K562 (cell line): ENCODE results near the gene PRAMEF12. TPM values are rescaled to one million over a fixed set of nuclear protein-coding genes. Genes with fewer than 3 reads are reported as not detected.

ENCODE experiments used
- ATAC-seq: fragments of 200-7000 bp; cut with Tn5 transposase; 3 replicates; pipeline ENCODE4 v1.9.1; 2020; ENCODE audit warnings: moderate library complexity
- BruUV-seq: library from RNA; stranded (reverse); fragments of 400-500 nt; replicated peaks from 2 replicates; lab custom pipeline; 2021; lab: Mats Ljungman, UMichigan
- CTCF ChIA-PET: fragments of 300-600 bp; formaldehyde crosslinking; extraction: SDS; loops from one replicate; lab custom pipeline; 2021; ENCODE audit warnings: low intra/inter-chr PET ratio; lab: Yijun Ruan, JAX
- POLR2A ChIA-PET: fragments of 300-600, 350-650 bp; sonication (Branson Sonifier 250); formaldehyde crosslinking; extraction: SDS; loops from one replicate; lab custom pipeline; 2021; ENCODE audit warnings: antibody characterized with exemption, inconsistent platforms; lab: Yijun Ruan, JAX
- DNase-seq, 4 experiments: peaks; one replicate each; pipeline versions ENCODE4 v3.0.0 to v3.0.0-alpha.2; 2011 to 2018; ENCODE audit warnings: low spot score in 3 of 4, mixed read lengths in 3 of 4; ENCODE audit errors: extremely low read depth in 1 of 4
- FAIRE-seq: peaks from 2 replicates; lab custom pipeline; 2011; peaks lifted over from hg19 to GRCh38; lab: Jason Lieb, UNC
- H2AFZ ChIP-seq: 2 replicates; pipeline ENCODE4 v1.6.0; 2011; ENCODE audit warnings: low read depth, low read length, control low read depth, inconsistent platforms
- H3K27ac ChIP-seq: fragments of 200-600 bp; 3 replicates; pipeline ENCODE4 v1.8.0; 2011; ENCODE audit warnings: low read depth, mild to moderate bottlenecking, control low read depth, inconsistent platforms, low read length, moderate library complexity, mixed read lengths; ENCODE audit errors: extremely low read depth
- H3K27me3 ChIP-seq, 2 experiments: fragments of 300-600 bp in 1 of 2; 2 replicates in 1 of 2; 3 replicates in 1 of 2; pipeline versions ENCODE4 v1.6.0 to v1.8.0; 2011; ENCODE audit warnings: inconsistent platforms in 2 of 2, low read length in 2 of 2, mild to moderate bottlenecking in 1 of 2, mixed read lengths in 1 of 2, moderate library complexity in 1 of 2; ENCODE audit not compliant: control insufficient read depth in 2 of 2, insufficient read depth in 2 of 2
- H3K36me3 ChIP-seq: fragments of 300-600 bp; 3 replicates; pipeline ENCODE4 v1.8.0; 2011; ENCODE audit warnings: mild to moderate bottlenecking, low read length, inconsistent platforms; ENCODE audit not compliant: control insufficient read depth, insufficient read depth
- H3K4me1 ChIP-seq, 2 experiments: fragments of 200-600 bp in 1 of 2; replicated peaks in 1 of 2; 2 replicates in 1 of 2; 3 replicates in 1 of 2; pipeline versions ENCODE4 v1.5.1 to v1.8.0; 2011; ENCODE audit warnings: inconsistent platforms in 2 of 2, low read length in 2 of 2, mild to moderate bottlenecking in 1 of 2, mixed read lengths in 1 of 2, moderate library complexity in 1 of 2; ENCODE audit not compliant: control insufficient read depth in 2 of 2, insufficient read depth in 2 of 2
- H3K4me2 ChIP-seq: 2 replicates; pipeline ENCODE4 v1.6.1; 2011; ENCODE audit warnings: low read length, control low read depth, inconsistent platforms, mixed read lengths; ENCODE audit not compliant: insufficient read depth
- H3K4me3 ChIP-seq: fragments of 200-600 bp; sonication (generic), shearing (Covaris generic); 2 replicates; pipeline ENCODE4 v1.5.1; 2016; ENCODE audit warnings: control low read depth, inconsistent platforms
- H3K79me2 ChIP-seq: fragments of 200-600 bp; 3 replicates; pipeline ENCODE4 v1.8.0; 2011; ENCODE audit warnings: low read length, inconsistent platforms; ENCODE audit not compliant: control insufficient read depth, insufficient read depth
- H3K9ac ChIP-seq, 2 experiments: 2 replicates each; pipeline versions ENCODE4 v1.6.0 to v1.6.1; 2011; ENCODE audit warnings: low read depth in 2 of 2, low read length in 2 of 2, control low read depth in 1 of 2, inconsistent platforms in 1 of 2, mild to moderate bottlenecking in 1 of 2, mixed read lengths in 1 of 2; ENCODE audit not compliant: insufficient read depth in 1 of 2
- H3K9me1 ChIP-seq: one replicate; pipeline ENCODE4 v1.6.0; 2011; ENCODE audit warnings: inconsistent platforms, mild to moderate bottlenecking, low read length, moderate library complexity; ENCODE audit not compliant: control insufficient read depth, insufficient read depth
- H3K9me3 ChIP-seq: replicated peaks from 2 replicates; pipeline ENCODE4 v1.5.1; 2011; ENCODE audit warnings: low read depth, low read length, inconsistent platforms; ENCODE audit not compliant: control insufficient read depth, insufficient read depth
- H4K20me1 ChIP-seq: replicated peaks from 2 replicates; pipeline ENCODE4 v1.6.1; 2011; ENCODE audit warnings: low read length, inconsistent platforms, mixed read lengths; ENCODE audit not compliant: control insufficient read depth, insufficient read depth
- ARID3A ChIP-seq: IDR thresholded peaks from 2 replicates; pipeline ENCODE4 v1.6.1; 2012; ENCODE audit warnings: low read depth, low read length, improper control_type of control experiment, borderline replicate concordance
- ATF6 ChIP-seq: sonication (generic); formaldehyde crosslinking; IDR thresholded peaks from 2 replicates; pipeline ENCODE4 v1.4.0; 2020; ENCODE audit warnings: mild to moderate bottlenecking, missing genetic modification reagents
- CREM ChIP-seq: IDR thresholded peaks from 2 replicates; pipeline ENCODE4 v1.6.1; 2014; ENCODE audit warnings: antibody characterized with exemption, low read depth
- GATA2 ChIP-seq: sonication (generic); formaldehyde crosslinking; IDR thresholded peaks from 2 replicates; pipeline ENCODE4 v1.4.0; 2020; ENCODE audit warnings: mild to moderate bottlenecking, missing genetic modification reagents
- GTF2B ChIP-seq: IDR thresholded peaks from 2 replicates; pipeline ENCODE4 v1.6.1; 2011; ENCODE audit not compliant: insufficient read length; ENCODE audit errors: extremely low read depth
- HCFC1 ChIP-seq: IDR thresholded peaks from 2 replicates; pipeline ENCODE4 v1.6.1; 2012; ENCODE audit warnings: low read depth, low read length, improper control_type of control experiment
- IFI16 ChIP-seq: fragments of 250-450 bp; sonication (Bioruptor Pico); IDR thresholded peaks from 2 replicates; pipeline ENCODE4 v2.1.2; 2022; ENCODE audit warnings: mild to moderate bottlenecking, inconsistent platforms
- IRF9 ChIP-seq: fragments of 450-650 bp; IDR thresholded peaks from 2 replicates; pipeline ENCODE4 v1.6.1; 2016; ENCODE audit warnings: missing biosample characterization, missing genetic modification characterization
- KAT7 ChIP-seq: sonication (generic); formaldehyde crosslinking; IDR thresholded peaks from 2 replicates; pipeline ENCODE4 v1.8.0; 2022; ENCODE audit warnings: missing genetic modification reagents, mild to moderate bottlenecking, borderline replicate concordance
- MECOM ChIP-seq: fragments of 250-450 bp; sonication (Bioruptor Pico); IDR thresholded peaks from 2 replicates; pipeline ENCODE4 v1.8.0; 2022; ENCODE audit warnings: inconsistent platforms
- OTX1 ChIP-seq: fragments of 450-650 bp; formaldehyde crosslinking; IDR thresholded peaks from 2 replicates; pipeline ENCODE4 v1.4.0; 2022; ENCODE audit warnings: mild to moderate bottlenecking
- SNRNP70 ChIP-seq: fragments of 200-400 bp; formaldehyde crosslinking; optimal IDR thresholded peaks from 2 replicates; pipeline ENCODE3; 2017; ENCODE audit warnings: low read depth, low read length
- TEAD2 ChIP-seq: fragments of 450-650 bp; IDR thresholded peaks from 2 replicates; pipeline ENCODE4 v1.6.1; 2016; ENCODE audit warnings: missing genetic modification characterization, control low read depth, missing compliant biosample characterization
- U2AF2 ChIP-seq: fragments of 200-400 bp; formaldehyde crosslinking; optimal IDR thresholded peaks from 2 replicates; pipeline ENCODE3; 2017; ENCODE audit warnings: low read depth, mild to moderate bottlenecking, low read length
- ZNF134 ChIP-seq: fragments of 250-450 bp; sonication (Bioruptor Pico); conservative IDR thresholded peaks from 2 replicates; pipeline ENCODE4 v1.4.0; 2020
- ZNF830 ChIP-seq: fragments of 250-450 bp; sonication (Bioruptor Pico); IDR thresholded peaks from 2 replicates; pipeline ENCODE4 v1.5.0; 2021; ENCODE audit warnings: mild to moderate bottlenecking
- WGBS: fragments of 100-300 bp; shearing (Covaris generic); methylation state at CpG from one replicate; pipeline ENCODE4 v1.1.6; 2016; ENCODE audit warnings: low coverage, mixed read lengths; ENCODE audit not compliant: insufficient coverage; ENCODE audit errors: missing lambda C conversion rate; 5-methylcytosine and 5-hydroxymethylcytosine counted together
- in situ Hi-C: fragments of 300-500 bp; cut with MboI; formaldehyde crosslinking; loops from 4 replicates; pipeline ENCODE4 v1.15.0; 2018; ENCODE audit warnings: inconsistent platforms, mixed read lengths
- intact Hi-C: fragments of 100-400 bp; cut with micrococcal nuclease; formaldehyde crosslinking; loops from 2 replicates; pipeline ENCODE4 v1.14.2; 2022
- polyA plus RNA-seq, 8 experiments: library from polyadenylated mRNA; depleted of rRNA in 4 of 8; stranded (reverse) in 5 of 8; unstranded in 3 of 8; fragments of >200 nt; fragmentation: Nextera tagmentation in 2 of 8; fragmentation: Illumina TruSeq in 1 of 8; extraction: Ambion mirVana in 2 of 8; extraction: Trizol in 1 of 8; gene quantifications; 2 replicates each; pipeline versions ENCODE4 v1.2.1 to v1.2.3, GENCODE V29; 2011 to 2014; ENCODE audit warnings: inconsistent platforms in 1 of 8, missing spikeins in 1 of 8
- total RNA-seq, 7 experiments: library from RNA; depleted of rRNA in 6 of 7; stranded (reverse); fragments of >200 nt in 6 of 7; fragmentation: Illumina TruSeq in 2 of 7; extraction: Trizol in 2 of 7; gene quantifications; 2 replicates each; pipeline versions ENCODE4 v1.2.1 to v1.2.3, GENCODE V29; 2011 to 2021; ENCODE audit warnings: low replicate concordance in 1 of 7

The PRAMEF12 gene
- total and polyA plus RNA-seq, 9 of the 15 experiments (the other 6 are each of a cell fraction or from before 2014, with no cell fraction given) = not detected

- in situ Hi-C loops = no loop called here
- TF ChIP-seq GATA2 (CRISPR knock-in tag) (no peak), IFI16 (CRISPR knock-in tag) (no peak), TEAD2 (tag) (no peak), SNRNP70 (no peak), KAT7 (no peak), HCFC1 (no peak), ARID3A (no peak), IRF9 (tag) (no peak), ATF6 (CRISPR knock-in tag) (no peak), CREM (no peak), MECOM (CRISPR knock-in tag) (no peak), GTF2B (no peak), ZNF830 (no peak), U2AF2 (no peak), OTX1 (CRISPR knock-in tag) (no peak), ZNF134 (CRISPR knock-in tag) (no peak)
These were observed 9.5 kb upstream of the PRAMEF12 start for GRCh38 chr1:12764016-12764415.

More at GRCh38 chr1:12764016-12764415, 9.5 kb upstream of the PRAMEF12 start:
- Histone ChIP-seq H3K9me1 (no peaks in the 10 kb centered on the region), H3K27ac (no peak overlapping the region), H3K9ac (no peak overlapping the region), H3K4me3 (no peak overlapping the region), H3K4me1 (no peaks in the 10 kb centered on the region), H3K4me2 (no peak overlapping the region), H4K20me1 (no peaks in the 10 kb centered on the region), H3K9me3 (no peaks in the 10 kb centered on the region), H3K36me3 (no peaks in the 10 kb centered on the region), H3K27me3 (peaks cover 5 to 31% of the 10 kb centered on the region in 2 experiments; a peak in 3 of 5 replicates), H3K79me2 (no peaks in the 10 kb centered on the region), H2AFZ (no peak overlapping the region)
- intact Hi-C loops = no loop called here
- BruUV-seq = no TSS peak
- 1% methylated on average over 5 of the region's 5 CpGs for WGBS
- no peak for DNase-seq
- POLR2A ChIA-PET = interaction anchor here (0.6 to 1.0 kb wide), 4 partner anchors 13 to 785 kb away, joined by 3 to 6 read pairs (median 3); no protein-coding TSS in a partner anchor
- CTCF ChIA-PET = no interaction called here
- no peak for ATAC-seq
- no peak for FAIRE-seq
